HepG2 (cell line): ENCODE measurements around the gene LMAN2. TPM values are rescaled to one million over a fixed set of nuclear protein-coding genes. Genes with fewer than 3 reads are reported as not detected.

Experiments used
- ARID2 ChIP-seq: sonication (generic); formaldehyde crosslinking; IDR thresholded peaks from 2 replicates; pipeline ENCODE4 v1.8.1; 2022; ENCODE audit warnings: mild to moderate bottlenecking, missing genetic modification reagents, borderline replicate concordance
- BRD4 ChIP-seq: sonication (generic); formaldehyde crosslinking; IDR thresholded peaks from 2 replicates; pipeline ENCODE4 v1.4.0; 2020; ENCODE audit warnings: missing genetic modification reagents
- CHD4 ChIP-seq: fragments of 200-600 bp; sonication (generic); IDR thresholded peaks from 2 replicates; pipeline ENCODE4 v1.7.0; 2017; ENCODE audit warnings: mild to moderate bottlenecking, low read length, borderline replicate concordance
- DNMT1 ChIP-seq: sonication (generic); formaldehyde crosslinking; IDR thresholded peaks from 2 replicates; pipeline ENCODE4 v1.5.1; 2020; ENCODE audit warnings: mild to moderate bottlenecking, missing genetic modification reagents
- ELF3 ChIP-seq: IDR thresholded peaks from 2 replicates; pipeline ENCODE4 v1.6.1; 2016; ENCODE audit warnings: missing genetic modification reagents, missing compliant biosample characterization
- HOXA3 ChIP-seq: sonication (generic); formaldehyde crosslinking; IDR thresholded peaks from 2 replicates; pipeline ENCODE4 v1.5.0; 2020; ENCODE audit warnings: missing genetic modification reagents
- KDM5B ChIP-seq: sonication (generic); formaldehyde crosslinking; IDR thresholded peaks from 2 replicates; pipeline ENCODE4 v1.4.0; 2020; ENCODE audit warnings: missing genetic modification reagents, mild to moderate bottlenecking, borderline replicate concordance
- MAFK ChIP-seq, 2 experiments: IDR thresholded peaks in 1 of 2; conservative IDR thresholded peaks in 1 of 2; 2 replicates each; pipeline ENCODE4 v1.6.1; 2011; ENCODE audit warnings: improper control_type of control experiment in 2 of 2, low read length in 2 of 2
- MATR3 ChIP-seq: sonication (generic); formaldehyde crosslinking; IDR thresholded peaks from 2 replicates; pipeline ENCODE4 v1.4.0; 2020; ENCODE audit warnings: missing genetic modification reagents
- MED8 ChIP-seq: sonication (generic); formaldehyde crosslinking; IDR thresholded peaks from 2 replicates; pipeline ENCODE4 v1.8.1; 2023; ENCODE audit warnings: mild to moderate bottlenecking, missing genetic modification reagents; ENCODE audit not compliant: insufficient replicate concordance
- MIER3 ChIP-seq: IDR thresholded peaks from 2 replicates; pipeline ENCODE4 v1.6.1; 2016; ENCODE audit warnings: missing compliant biosample characterization, borderline replicate concordance
- PHF5A ChIP-seq: IDR thresholded peaks from one replicate; pipeline ENCODE4 v1.6.1; 2018; ENCODE audit warnings: low read depth, missing genetic modification reagents; ENCODE audit not compliant: unreplicated experiment
- POLR2AphosphoS2 ChIP-seq: IDR thresholded peaks from 2 replicates; pipeline ENCODE4 v1.6.1; 2011; ENCODE audit warnings: low read depth, low read length, improper control_type of control experiment
- SRY ChIP-seq: sonication (generic); formaldehyde crosslinking; IDR thresholded peaks from 2 replicates; pipeline ENCODE4 v1.8.0; 2022; ENCODE audit warnings: mild to moderate bottlenecking, missing genetic modification reagents
- SYNCRIP ChIP-seq: fragments of 200-400 bp; formaldehyde crosslinking; IDR thresholded peaks from 2 replicates; pipeline ENCODE4 v1.6.1; 2018; ENCODE audit warnings: mild to moderate bottlenecking, low read depth, low read length; ENCODE audit not compliant: insufficient read depth
- THAP11 ChIP-seq: IDR thresholded peaks from 2 replicates; pipeline ENCODE4 v1.6.1; 2016; ENCODE audit warnings: missing biosample characterization, missing genetic modification reagents
- TRIM24 ChIP-seq: sonication (generic); formaldehyde crosslinking; IDR thresholded peaks from 2 replicates; pipeline ENCODE4 v1.8.0; 2022; ENCODE audit warnings: mild to moderate bottlenecking, missing genetic modification reagents
- ZBTB3 ChIP-seq: sonication (generic); formaldehyde crosslinking; IDR thresholded peaks from 2 replicates; pipeline ENCODE4 v1.4.0; 2020; ENCODE audit warnings: low read depth, mild to moderate bottlenecking, moderate library complexity, missing genetic modification reagents, borderline replicate concordance
- ZNF230 ChIP-seq: sonication (generic); formaldehyde crosslinking; IDR thresholded peaks from 2 replicates; pipeline ENCODE4 v1.4.0; 2020; ENCODE audit warnings: mild to moderate bottlenecking, missing genetic modification reagents
- ZNF33A ChIP-seq: sonication (generic); formaldehyde crosslinking; IDR thresholded peaks from 2 replicates; pipeline ENCODE4 v1.5.1; 2020; ENCODE audit warnings: missing genetic modification reagents, mild to moderate bottlenecking, moderate library complexity, borderline replicate concordance
- ZNF552 ChIP-seq: sonication (generic); formaldehyde crosslinking; IDR thresholded peaks from 2 replicates; pipeline ENCODE4 v1.9.0; 2022; ENCODE audit warnings: missing genetic modification reagents, mild to moderate bottlenecking, borderline replicate concordance
- ZNF557 ChIP-seq: sonication (generic); formaldehyde crosslinking; IDR thresholded peaks from 2 replicates; pipeline ENCODE4 v1.4.0; 2020; ENCODE audit warnings: missing genetic modification reagents
- ZNF558 ChIP-seq: sonication (generic); formaldehyde crosslinking; IDR thresholded peaks from 2 replicates; pipeline ENCODE4 v1.9.0; 2022; ENCODE audit warnings: mild to moderate bottlenecking, missing genetic modification reagents, borderline replicate concordance
- ZNF605 ChIP-seq: sonication (generic); formaldehyde crosslinking; IDR thresholded peaks from 2 replicates; pipeline ENCODE4 v1.8.0; 2022; ENCODE audit warnings: mild to moderate bottlenecking, missing genetic modification reagents
- ZNF616 ChIP-seq: sonication (generic); formaldehyde crosslinking; IDR thresholded peaks from 2 replicates; pipeline ENCODE4 v1.5.0; 2020; ENCODE audit warnings: low read depth, mild to moderate bottlenecking, missing genetic modification reagents
- ZNF75D ChIP-seq: sonication (generic); formaldehyde crosslinking; IDR thresholded peaks from 2 replicates; pipeline ENCODE4 v1.8.1; 2023; ENCODE audit warnings: missing genetic modification reagents, mild to moderate bottlenecking, borderline replicate concordance
- polyA plus RNA-seq, 8 experiments: library from polyadenylated mRNA; depleted of rRNA in 3 of 8; stranded (reverse) in 7 of 8; unstranded in 1 of 8; fragments of >200 nt; fragmentation: Illumina TruSeq in 4 of 8; extraction: Trizol in 4 of 8; gene quantifications; 2 replicates each; pipeline versions ENCODE4 v1.2.1 to v1.2.3, GENCODE V29; 2011 to 2016; ENCODE audit warnings: low read depth in 4 of 8, missing spikeins in 1 of 8, mixed read lengths in 1 of 8; ENCODE audit not compliant: insufficient read depth in 1 of 8
- total RNA-seq, 5 experiments: library from RNA; depleted of rRNA; stranded (reverse); fragments of >200 nt; fragmentation: Illumina TruSeq; extraction: Trizol; gene quantifications; 2 replicates each; pipeline ENCODE4 v1.2.3, GENCODE V29; 2016; ENCODE audit warnings: low read depth in 1 of 5
- TF ChIP-seq, protein P1 (sequence below): sonication (generic); formaldehyde crosslinking; IDR thresholded peaks from 2 replicates; pipeline ENCODE4 v1.5.0; 2020; ENCODE audit warnings: missing genetic modification reagents, mild to moderate bottlenecking, borderline replicate concordance
- TF ChIP-seq, protein P2 (sequence below): sonication (generic); formaldehyde crosslinking; IDR thresholded peaks from 2 replicates; pipeline ENCODE4 v1.4.0; 2020; ENCODE audit warnings: missing genetic modification reagents; ENCODE audit errors: not compliant biosample characterization
- TF ChIP-seq, protein P3 (sequence below): sonication (generic); formaldehyde crosslinking; IDR thresholded peaks from 2 replicates; pipeline ENCODE4 v1.4.0; 2020; ENCODE audit warnings: missing genetic modification reagents, borderline replicate concordance

LMAN2 gene
- total and polyA plus RNA-seq, 2 of the 13 experiments (the other 11 are each of a cell fraction or from before 2014, with no cell fraction given) = 191 to 197 TPM

DNA sequence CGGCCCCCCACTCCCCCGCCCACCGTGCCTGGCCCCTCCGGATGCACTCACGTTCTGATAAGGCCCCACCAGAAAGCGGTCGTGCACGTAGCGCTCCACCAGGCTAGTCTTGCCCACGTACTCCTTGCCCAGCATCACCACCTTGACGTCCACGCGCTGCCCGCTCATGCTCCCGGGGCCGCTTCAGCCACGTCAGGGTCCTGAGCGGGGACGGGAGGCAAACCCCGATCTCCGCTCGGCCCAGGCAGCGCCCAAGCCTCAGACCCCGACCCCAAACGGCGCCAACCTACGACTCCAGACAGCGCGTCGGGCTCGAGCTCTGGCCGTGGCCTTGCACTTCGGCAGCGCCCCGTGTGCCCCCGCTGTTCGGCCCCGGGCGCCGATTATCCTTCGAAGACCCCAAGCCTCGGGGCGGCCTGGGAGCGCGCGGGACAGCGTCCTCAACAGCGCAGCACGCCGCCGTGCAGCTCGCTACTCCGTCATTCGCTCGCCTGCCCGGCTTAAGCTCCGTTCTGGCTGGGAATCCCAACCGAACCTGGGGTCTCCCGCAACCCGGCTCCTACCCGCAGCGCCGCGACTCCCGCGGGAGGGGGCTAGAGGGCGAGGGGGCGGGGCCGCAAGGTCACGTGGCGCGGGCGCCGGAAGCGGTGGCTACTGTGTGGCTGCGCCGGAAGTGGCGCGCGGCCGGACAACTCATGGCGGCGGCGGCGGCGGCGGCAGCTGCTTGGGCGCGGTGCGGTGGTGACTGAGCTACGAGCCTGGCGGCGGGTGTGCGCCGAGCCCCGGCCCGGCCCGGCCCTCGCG, 48.1 kb downstream of the LMAN2 start, which contains the start of the genes PRELID1 and RAB24 (continued):
- TF ChIP-seq, protein P1, sequence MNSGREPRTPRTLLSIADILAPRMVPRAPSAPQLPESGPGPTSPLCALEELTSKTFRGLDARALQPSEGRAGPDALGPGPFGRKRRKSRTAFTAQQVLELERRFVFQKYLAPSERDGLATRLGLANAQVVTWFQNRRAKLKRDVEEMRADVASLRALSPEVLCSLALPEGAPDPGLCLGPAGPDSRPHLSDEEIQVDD (CRISPR knock-in tag) = peak; percentile 86
- peak; percentile 53; the same call in 1 of the 2 replicates for TF ChIP-seq ZNF230 (CRISPR knock-in tag)
- peak; percentile 44; the same call in 1 of the 2 replicates for TF ChIP-seq ZNF557
- no peak for TF ChIP-seq BRD4
- peak; percentile 86; the same call in 1 of the 2 replicates for TF ChIP-seq SRY (CRISPR knock-in tag)
- no peak for TF ChIP-seq ARID2
- TF ChIP-seq SYNCRIP = no peak
- peak; percentile 76; the same call in 1 of the 2 replicates for TF ChIP-seq ZNF558 (CRISPR knock-in tag)
- TF ChIP-seq ELF3 = peak; percentile 55
- TF ChIP-seq TRIM24 (CRISPR knock-in tag) = no peak
- TF ChIP-seq ZNF75D (CRISPR knock-in tag) = no peak
- TF ChIP-seq MAFK (conservative IDR thresholded peaks at IDR 0.05 in 1 of 2, IDR thresholded peaks at IDR 0.05 in 1 of 2; ENCODE audit: low read length in 2 of 2) = no peak
- TF ChIP-seq POLR2AphosphoS2 = no peak
- TF ChIP-seq THAP11 (CRISPR knock-in tag) = peak; percentile 88
- TF ChIP-seq MATR3 (CRISPR knock-in tag) = no peak
- no peak for TF ChIP-seq ZNF552 (CRISPR knock-in tag)
- peak; percentile 96 for TF ChIP-seq HOXA3
- no peak for TF ChIP-seq PHF5A (CRISPR knock-in tag)
- no peak for TF ChIP-seq CHD4
- TF ChIP-seq ZNF616 = 0 out of 2 replicates have a peak, but pooled peaks have one; percentile 57
- peak; percentile 68; the same call in 1 of the 2 replicates for TF ChIP-seq ZNF605 (CRISPR knock-in tag)
- peak; percentile 80 for TF ChIP-seq KDM5B
- no peak for TF ChIP-seq ZBTB3 (CRISPR knock-in tag)
- TF ChIP-seq DNMT1 (CRISPR knock-in tag) = peak; percentile 33; the same call in 1 of the 2 replicates
- no peak for TF ChIP-seq MIER3
- TF ChIP-seq, protein P2, sequence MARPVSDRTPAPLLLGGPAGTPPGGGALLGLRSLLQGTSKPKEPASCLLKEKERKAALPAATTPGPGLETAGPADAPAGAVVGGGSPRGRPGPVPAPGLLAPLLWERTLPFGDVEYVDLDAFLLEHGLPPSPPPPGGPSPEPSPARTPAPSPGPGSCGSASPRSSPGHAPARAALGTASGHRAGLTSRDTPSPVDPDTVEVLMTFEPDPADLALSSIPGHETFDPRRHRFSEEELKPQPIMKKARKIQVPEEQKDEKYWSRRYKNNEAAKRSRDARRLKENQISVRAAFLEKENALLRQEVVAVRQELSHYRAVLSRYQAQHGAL (CRISPR knock-in tag) = no peak
- peak; percentile 52; the same call in 1 of the 2 replicates for TF ChIP-seq ZNF33A (CRISPR knock-in tag)
- peak; percentile 70 for TF ChIP-seq MED8 (CRISPR knock-in tag)
- TF ChIP-seq, protein P3, sequence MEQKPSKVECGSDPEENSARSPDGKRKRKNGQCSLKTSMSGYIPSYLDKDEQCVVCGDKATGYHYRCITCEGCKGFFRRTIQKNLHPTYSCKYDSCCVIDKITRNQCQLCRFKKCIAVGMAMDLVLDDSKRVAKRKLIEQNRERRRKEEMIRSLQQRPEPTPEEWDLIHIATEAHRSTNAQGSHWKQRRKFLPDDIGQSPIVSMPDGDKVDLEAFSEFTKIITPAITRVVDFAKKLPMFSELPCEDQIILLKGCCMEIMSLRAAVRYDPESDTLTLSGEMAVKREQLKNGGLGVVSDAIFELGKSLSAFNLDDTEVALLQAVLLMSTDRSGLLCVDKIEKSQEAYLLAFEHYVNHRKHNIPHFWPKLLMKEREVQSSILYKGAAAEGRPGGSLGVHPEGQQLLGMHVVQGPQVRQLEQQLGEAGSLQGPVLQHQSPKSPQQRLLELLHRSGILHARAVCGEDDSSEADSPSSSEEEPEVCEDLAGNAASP (CRISPR knock-in tag) = 0 out of 2 replicates have a peak, but pooled peaks have one; percentile 40
